Myometrial cell (primary cell): ENCODE results near the gene MYO18B. TPM values are rescaled to one million over a fixed set of nuclear protein-coding genes. Genes with fewer than 3 reads are reported as not detected.

Source experiments
- total RNA-seq: library from RNA; depleted of rRNA; stranded (reverse); fragments of >200 nt; gene quantifications from 2 replicates; pipeline ENCODE4 v1.2.3, GENCODE V29; 2015

Gene MYO18B, protein sequence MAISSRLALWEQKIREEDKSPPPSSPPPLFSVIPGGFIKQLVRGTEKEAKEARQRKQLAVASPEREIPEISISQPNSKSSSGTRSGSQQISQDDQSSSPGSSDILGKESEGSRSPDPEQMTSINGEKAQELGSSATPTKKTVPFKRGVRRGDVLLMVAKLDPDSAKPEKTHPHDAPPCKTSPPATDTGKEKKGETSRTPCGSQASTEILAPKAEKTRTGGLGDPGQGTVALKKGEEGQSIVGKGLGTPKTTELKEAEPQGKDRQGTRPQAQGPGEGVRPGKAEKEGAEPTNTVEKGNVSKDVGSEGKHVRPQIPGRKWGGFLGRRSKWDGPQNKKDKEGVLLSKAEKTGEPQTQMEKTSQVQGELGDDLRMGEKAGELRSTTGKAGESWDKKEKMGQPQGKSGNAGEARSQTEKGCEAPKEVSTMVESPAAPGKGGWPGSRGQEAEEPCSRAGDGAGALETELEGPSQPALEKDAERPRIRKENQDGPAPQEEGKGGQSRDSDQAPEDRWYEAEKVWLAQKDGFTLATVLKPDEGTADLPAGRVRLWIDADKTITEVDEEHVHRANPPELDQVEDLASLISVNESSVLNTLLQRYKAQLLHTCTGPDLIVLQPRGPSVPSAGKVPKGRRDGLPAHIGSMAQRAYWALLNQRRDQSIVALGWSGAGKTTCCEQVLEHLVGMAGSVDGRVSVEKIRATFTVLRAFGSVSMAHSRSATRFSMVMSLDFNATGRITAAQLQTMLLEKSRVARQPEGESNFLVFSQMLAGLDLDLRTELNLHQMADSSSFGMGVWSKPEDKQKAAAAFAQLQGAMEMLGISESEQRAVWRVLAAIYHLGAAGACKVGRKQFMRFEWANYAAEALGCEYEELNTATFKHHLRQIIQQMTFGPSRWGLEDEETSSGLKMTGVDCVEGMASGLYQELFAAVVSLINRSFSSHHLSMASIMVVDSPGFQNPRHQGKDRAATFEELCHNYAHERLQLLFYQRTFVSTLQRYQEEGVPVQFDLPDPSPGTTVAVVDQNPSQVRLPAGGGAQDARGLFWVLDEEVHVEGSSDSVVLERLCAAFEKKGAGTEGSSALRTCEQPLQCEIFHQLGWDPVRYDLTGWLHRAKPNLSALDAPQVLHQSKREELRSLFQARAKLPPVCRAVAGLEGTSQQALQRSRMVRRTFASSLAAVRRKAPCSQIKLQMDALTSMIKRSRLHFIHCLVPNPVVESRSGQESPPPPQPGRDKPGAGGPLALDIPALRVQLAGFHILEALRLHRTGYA (N-terminal part only)
- total RNA-seq: 0.29 TPM in 1 of 2 replicates, not detected in the other

DNA sequence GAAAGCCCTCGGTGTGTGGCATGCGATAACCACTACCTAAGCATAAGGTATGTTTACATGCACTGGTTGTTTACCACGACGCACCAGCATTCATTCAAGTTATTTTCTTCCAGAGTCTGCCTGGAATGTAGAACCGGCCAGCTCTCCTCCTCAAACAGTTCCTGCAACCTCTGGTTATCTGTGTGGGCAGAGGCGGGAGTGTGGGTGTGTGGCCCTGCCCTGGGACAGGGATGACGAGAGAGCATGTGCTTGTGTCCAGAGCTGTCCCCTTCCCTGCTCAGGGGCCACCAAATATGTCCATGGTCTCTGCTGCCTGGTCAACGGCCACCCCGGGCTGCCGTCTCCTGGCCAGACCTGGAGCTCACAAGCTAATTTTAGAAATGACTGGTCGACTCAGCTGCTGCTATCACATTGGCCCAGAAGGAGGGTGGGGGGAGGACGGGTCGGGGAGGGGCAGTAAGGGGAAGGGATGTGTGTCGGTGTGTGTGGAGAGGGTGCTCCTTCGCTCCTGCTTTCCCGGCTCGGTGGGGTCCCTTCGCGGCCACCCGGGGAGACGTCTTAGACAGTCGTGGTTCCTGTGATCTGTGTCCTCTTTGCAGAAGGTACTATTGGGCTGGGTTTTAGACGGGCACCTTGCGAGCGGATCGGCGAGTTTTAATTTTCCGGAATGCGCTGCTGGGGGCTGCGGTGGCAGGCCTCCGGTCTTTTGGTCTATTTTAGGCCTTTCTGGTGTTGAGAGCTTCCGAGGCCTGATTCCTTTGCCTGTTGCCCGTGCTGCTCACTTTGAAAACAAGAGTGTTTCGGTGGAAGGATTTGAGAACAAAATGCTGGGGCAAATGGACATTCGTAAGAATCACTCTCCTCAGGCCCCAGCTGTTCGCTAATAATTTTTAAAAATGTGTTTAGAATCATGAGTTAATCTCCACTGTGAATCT, at the start of gene MYO18B:
Gene MYO18B, plus strand, starts transcription at position 497 of the 935 bp plus-strand sequence. CDS start 18,905 bp downstream, outside the sequence.

Other genes with a start within 250 kb of the MYO18B start
- 1.2 and 3.7 TPM in 2 replicates for gene GRK3, start 177.5 kb upstream of the MYO18B start, total RNA-seq